MV-4-11 (cell line): Measurements from ENCODE around the gene MRPL9.

Source experiments
- DNase-seq: peaks from one replicate; lab custom pipeline; 2025; lab: John Stamatoyannopoulos, UW

Gene MRPL9

GRCh38 chr1:151762941-151763921 is at the start of gene MRPL9:
Gene MRPL9, minus strand, starts transcription at chr1:151763496. Its CDS starts 17 bp downstream, at chr1:151763479.
- peak; percentile 67 for DNase-seq

- no peak for DNase-seq
Observed at GRCh38 chr1:151811181-151811580, 47.9 kb upstream of the MRPL9 start.

GRCh38 chr1:151809985-151810556 is 46.8 kb upstream of the MRPL9 start:
- DNase-seq = no peak

- DNase-seq = no peak
Observed at GRCh38 chr1:151809290-151809984, 46.1 kb upstream of the MRPL9 start.

GRCh38 chr1:151807766-151808165 is 44.5 kb upstream of the MRPL9 start:
- no peak for DNase-seq

- DNase-seq = no peak
Observed at GRCh38 chr1:151807131-151807530, 43.8 kb upstream of the MRPL9 start.

GRCh38 chr1:151806170-151806569 is 42.9 kb upstream of the MRPL9 start:
- no peak for DNase-seq

DNA sequence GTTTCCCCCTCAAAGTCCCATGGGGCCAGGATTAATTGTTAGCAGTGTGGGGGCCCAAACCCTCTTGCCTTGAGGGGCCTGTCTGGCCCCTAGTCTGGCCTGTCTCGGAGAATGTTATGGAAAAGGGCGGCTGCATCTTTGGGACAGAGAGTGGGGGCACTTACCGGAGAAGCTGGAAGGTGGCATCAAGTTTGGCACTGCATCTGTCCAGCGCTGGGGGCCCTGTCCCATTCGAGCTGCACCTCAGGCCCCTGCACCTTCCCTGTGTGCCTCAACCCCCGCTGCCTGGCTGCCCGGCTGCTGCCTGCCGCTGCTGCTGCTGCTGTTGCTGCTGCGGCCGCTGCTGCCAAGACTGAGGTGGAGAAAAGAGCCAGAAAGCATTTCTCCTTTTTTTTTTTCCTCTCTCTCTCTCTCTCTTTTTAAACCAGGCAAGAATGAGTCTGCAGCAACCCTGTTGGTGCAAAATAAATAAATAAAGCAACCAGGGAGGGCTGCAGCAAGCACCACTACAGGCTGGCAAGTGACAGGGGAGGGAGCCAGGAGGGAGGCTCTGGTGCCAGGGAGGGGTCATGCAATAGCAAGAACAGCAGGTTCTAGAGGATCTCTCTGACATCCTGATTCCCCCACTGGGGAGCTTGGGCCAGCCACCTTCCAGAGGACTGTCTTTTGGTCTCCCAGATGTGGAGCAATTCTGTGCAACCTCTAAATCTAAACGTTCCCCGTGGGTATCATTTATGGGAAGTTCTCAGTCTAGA is 41.9 kb upstream of the MRPL9 start, which contains the start of gene LINGO4:
Gene LINGO4, minus strand, starts transcription at position 354 of the 755 bp plus-strand sequence. CDS start 2,715 bp downstream, outside the sequence.
- DNase-seq = no peak

- DNase-seq = no peak
Observed at GRCh38 chr1:151803915-151804314, 40.6 kb upstream of the MRPL9 start.

- DNase-seq = no peak
Observed at GRCh38 chr1:151803164-151803563, 39.9 kb upstream of the MRPL9 start.

DNA sequence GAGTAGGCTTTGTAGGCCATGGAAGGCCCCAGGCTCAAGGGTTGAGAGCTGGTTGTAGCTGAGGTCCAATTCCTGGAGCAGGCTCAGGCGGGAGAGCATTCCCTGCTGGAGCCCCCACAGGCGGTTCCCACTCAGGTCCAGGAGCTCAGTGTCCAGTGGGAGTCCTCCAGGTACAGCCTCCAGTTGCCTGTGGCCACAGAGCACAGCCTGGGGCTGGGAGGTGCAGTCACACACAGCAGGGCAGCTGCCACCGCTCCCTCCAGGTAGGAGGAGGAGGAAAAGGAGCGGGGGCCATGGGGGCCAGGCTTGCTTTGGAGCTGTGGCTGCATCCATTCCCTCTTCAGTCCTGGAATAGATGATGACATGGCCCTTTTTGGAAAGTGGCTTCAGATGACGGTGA is 39.1 kb upstream of the MRPL9 start:
- DNase-seq = no peak

DNA sequence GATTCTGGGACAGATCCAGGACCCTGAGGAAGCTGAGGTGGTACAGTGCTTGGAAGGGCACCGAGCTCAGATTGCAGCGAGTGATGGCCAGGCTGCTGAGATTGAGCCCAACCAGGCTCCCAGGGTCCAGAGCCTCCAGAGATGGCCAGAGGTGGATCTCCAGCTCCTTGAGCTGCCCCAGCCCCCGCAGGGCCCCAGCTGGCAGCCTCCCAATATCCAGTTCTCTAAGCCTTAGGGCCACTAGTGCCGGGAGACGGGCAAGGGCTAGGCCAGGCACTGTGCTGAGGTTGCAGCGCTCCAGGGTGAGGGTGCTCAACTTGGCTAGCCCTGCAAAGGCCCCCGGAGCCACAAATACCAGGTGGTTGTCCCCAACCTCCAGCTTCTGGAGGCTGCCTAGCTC is 38.5 kb upstream of the MRPL9 start:
- no peak for DNase-seq

DNA sequence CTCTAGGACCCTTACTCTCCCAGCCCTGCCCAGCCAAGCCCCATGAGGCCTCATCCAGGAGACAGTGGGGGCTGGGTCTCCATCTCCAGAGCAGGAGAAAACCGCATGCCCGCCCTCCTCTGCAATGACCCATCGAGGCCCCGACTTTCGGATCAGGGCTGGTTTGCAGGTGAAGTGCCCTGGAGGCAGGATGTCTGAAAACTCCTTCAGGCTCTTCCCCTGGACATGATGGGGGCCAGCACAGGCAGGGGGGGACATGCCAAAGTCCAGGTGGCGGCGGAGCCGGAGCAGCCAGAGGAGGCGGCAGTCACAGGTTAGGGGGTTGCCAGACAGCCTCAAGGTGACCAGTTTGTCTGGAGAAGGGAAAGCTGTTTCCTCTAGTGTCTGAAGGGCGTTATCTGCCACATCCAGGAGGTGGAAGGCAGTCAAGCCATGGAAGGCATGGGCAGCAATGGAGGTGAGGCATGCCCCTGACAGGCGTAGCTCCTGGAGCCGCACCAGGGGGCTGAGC is 38.1 kb upstream of the MRPL9 start:
- DNase-seq = no peak

- no peak for DNase-seq
Observed at GRCh38 chr1:151800830-151801229, 37.5 kb upstream of the MRPL9 start.

DNA sequence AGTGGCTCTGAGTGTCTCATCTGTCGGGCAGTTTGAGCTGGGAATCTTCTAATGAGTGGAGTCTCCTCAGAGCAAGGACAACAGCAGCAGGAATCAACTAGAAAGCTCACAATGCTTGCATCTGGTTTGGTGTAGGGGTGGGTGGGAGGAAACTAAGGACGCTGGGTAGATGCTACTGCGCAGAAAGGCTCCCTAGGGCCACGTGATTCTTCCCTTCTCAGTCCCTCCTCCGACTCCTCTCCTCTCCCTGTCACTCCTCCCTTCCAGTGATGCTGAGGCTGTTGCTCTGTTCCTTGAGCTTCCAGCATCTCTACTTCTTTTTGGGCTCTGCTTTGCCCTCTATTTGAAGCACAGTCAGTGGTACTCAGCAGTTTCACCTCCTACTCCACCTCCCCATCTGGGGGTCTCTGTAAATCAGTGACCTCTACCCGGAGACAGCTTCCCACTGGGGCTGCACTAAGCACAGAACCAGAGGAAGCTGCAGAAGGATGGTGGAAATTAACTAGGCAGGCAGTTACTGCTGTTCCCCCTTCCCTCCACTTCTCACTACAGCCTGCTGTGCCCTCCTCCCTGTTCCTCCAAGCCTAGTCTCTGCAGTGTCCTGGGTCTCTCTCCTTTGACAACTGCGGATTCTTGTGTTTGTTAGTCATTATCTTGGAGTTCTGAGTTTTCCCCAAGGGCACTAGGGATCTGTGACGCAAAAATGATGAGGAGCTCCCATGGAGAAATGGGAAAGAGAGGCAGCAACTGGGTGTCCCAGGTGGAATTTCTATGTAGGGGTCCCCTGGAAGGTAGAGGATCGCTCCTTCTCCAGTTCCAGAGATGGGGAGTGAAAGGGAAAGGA is 36.1 kb upstream of the MRPL9 start:
- no peak for DNase-seq

GRCh38 chr1:151798571-151798970 is 35.3 kb upstream of the MRPL9 start:
- no peak for DNase-seq

GRCh38 chr1:151790940-151791651 is 27.8 kb upstream of the MRPL9 start:
- DNase-seq = no peak

DNA sequence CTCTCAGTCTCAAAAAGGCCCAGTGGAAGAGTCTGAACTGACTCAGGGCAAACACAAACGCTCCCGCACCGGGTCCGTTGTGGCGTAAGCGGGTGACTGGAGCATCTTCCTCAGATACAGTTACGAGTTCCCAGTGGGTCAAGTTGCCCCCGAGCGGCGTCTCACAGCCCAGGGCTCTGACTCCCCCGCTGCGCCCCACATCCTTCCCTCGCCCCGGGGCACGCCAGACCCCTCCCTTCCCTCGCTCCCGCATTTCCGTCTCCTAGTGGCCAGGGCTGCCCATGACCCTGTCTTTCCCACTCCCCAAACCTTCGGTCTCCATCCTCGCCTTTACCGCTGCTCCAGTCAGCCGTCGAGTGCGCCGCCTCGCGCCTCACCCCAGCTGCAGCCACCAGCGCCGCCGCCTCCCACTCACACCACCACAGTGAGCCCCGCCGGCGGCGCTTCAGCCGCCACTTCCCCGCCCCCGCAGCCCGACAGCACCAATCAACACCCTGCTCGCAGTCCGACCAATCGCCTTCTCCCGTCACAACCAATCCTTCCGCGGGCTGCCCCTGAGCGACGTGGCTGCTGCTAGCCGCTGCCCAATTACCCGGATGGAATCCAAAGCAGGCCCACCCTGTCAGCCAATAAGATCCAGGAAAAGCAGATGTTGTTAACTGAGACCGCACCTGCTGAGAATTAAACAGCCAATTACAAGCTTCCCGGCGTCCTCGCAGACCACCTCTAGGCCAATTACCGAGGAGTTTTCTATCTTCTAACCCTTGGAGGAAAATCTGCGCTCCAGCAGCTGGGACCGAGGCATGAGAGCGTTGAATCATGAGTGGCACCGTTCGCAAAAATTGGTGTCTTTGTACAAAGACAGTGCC is 27.0 kb upstream of the MRPL9 start, which contains the start of gene TDRKH:
Gene TDRKH, minus strand, starts transcription at position 430 of the 869 bp plus-strand sequence. CDS start 7,478 bp downstream, outside the sequence.
- DNase-seq = peak; percentile 99

DNA sequence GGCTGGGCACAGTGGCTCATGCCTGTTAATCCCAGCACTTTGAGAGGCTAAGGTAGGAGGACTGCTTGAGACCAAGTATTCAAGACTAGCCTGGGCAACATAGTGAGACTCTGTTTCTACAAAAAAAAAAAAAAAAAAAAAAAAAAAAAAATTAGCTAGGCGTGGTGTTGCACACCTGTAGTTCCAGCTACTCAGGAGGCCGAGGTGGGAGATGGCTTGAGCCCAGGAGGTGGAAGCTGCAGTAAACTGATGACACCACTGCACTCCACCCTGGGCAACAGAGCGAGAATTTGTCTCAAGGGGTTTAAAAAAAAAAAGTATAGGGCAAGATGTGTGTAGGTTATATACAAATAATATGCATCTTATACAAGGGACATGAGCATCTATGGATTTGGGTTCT is 24.4 kb upstream of the MRPL9 start:
- DNase-seq = no peak
